Measurements from ENCODE around the gene RCOR2. TPM values are rescaled to one million over a fixed set of nuclear protein-coding genes. Genes with fewer than 3 reads are reported as not detected.

RCOR2 gene
- total RNA-seq, 1 experiment from 2014 or later, result 3.9 TPM

- BruUV-seq (replicated peaks), result no TSS peak
- peak; percentile 79 for DNase-seq (ENCODE audit: low spot score)
- ChIA-PET POLR2A (ENCODE audit: low non-redundant PET) (interaction anchor here (0.6 to 0.7 kb wide), 2 partner anchors 46 to 51 kb away, joined by 3 to 4 read pairs; no protein-coding TSS in a partner anchor), CTCF (interaction anchor here (0.6 to 1.1 kb wide), 2 partner anchors 24 to 29 kb away, joined by 5 to 6 read pairs; no protein-coding TSS in a partner anchor)
- intact Hi-C loops (cut with micrococcal nuclease; ENCODE audit: unreplicated experiment), result no loop called here
- H3K27ac ChIP-seq (ENCODE audit: low read depth, low read length, poor library complexity, severe bottlenecking), result no peak overlapping the region
- H3K4me3 ChIP-seq (ENCODE audit: low read depth, low read length, poor library complexity, severe bottlenecking), result peak overlapping the region; percentile 60
- no peaks in the 10 kb centered on the region for H3K36me3 ChIP-seq (ENCODE audit: insufficient read depth, low read length, poor library complexity, severe bottlenecking)
- peaks cover 23% of the 10 kb centered on the region for H3K4me1 ChIP-seq (ENCODE audit: insufficient read depth, low read length, poor library complexity, severe bottlenecking)
- H3K9me3 ChIP-seq (ENCODE audit: low read depth, low read length, poor library complexity, severe bottlenecking), result no peaks in the 10 kb centered on the region
- H3K27me3 ChIP-seq (replicated peaks; ENCODE audit: insufficient read depth, low read depth, low read length, poor library complexity), result no peaks in the 10 kb centered on the region
- TF ChIP-seq CTCF (conservative IDR thresholded peaks at IDR 0.05; ENCODE audit: low read depth, low read length) (peak; percentile 66), EZH2 (IDR thresholded peaks at IDR 0.05; ENCODE audit: borderline replicate concordance, low read depth, low read length, poor library complexity, severe bottlenecking) (no peak)
These were observed 765 bp downstream of the RCOR2 start for GRCh38 chr11:63915961-63916836.

GRCh38 chr11:63914896-63915691 is 1.9 kb downstream of the RCOR2 start:
- BruUV-seq (replicated peaks), result no TSS peak
- no peak for TF ChIP-seq CTCF (conservative IDR thresholded peaks at IDR 0.05; ENCODE audit: low read depth, low read length)
- TF ChIP-seq EZH2 (IDR thresholded peaks at IDR 0.05; ENCODE audit: borderline replicate concordance, low read depth, low read length, poor library complexity, severe bottlenecking), result no peak
- ChIA-PET POLR2A (ENCODE audit: low non-redundant PET) (no interaction called here), CTCF (interaction anchor here (1.1 kb wide), 1 partner anchor 31 kb away, joined by 5 read pairs; no protein-coding TSS in a partner anchor)
- no peak for DNase-seq (ENCODE audit: low spot score)
- peaks cover 23% of the 10 kb centered on the region for H3K4me1 ChIP-seq (ENCODE audit: insufficient read depth, low read length, poor library complexity, severe bottlenecking)
- no peaks in the 10 kb centered on the region for H3K9me3 ChIP-seq (ENCODE audit: low read depth, low read length, poor library complexity, severe bottlenecking)
- no peaks in the 10 kb centered on the region for H3K36me3 ChIP-seq (ENCODE audit: insufficient read depth, low read length, poor library complexity, severe bottlenecking)
- H3K27me3 ChIP-seq (replicated peaks; ENCODE audit: insufficient read depth, low read depth, low read length, poor library complexity), result no peaks in the 10 kb centered on the region
- intact Hi-C loops (cut with micrococcal nuclease; ENCODE audit: unreplicated experiment), result no loop called here
- H3K4me3 ChIP-seq (ENCODE audit: low read depth, low read length, poor library complexity, severe bottlenecking), result no peak overlapping the region
- no peak overlapping the region for H3K27ac ChIP-seq (ENCODE audit: low read depth, low read length, poor library complexity, severe bottlenecking)

- DNase-seq (ENCODE audit: low spot score), result no peak
- no peaks in the 10 kb centered on the region for H3K36me3 ChIP-seq (ENCODE audit: insufficient read depth, low read length, poor library complexity, severe bottlenecking)
- no peak overlapping the region for H3K27ac ChIP-seq (ENCODE audit: low read depth, low read length, poor library complexity, severe bottlenecking)
- H3K27me3 ChIP-seq (replicated peaks; ENCODE audit: insufficient read depth, low read depth, low read length, poor library complexity), result no peaks in the 10 kb centered on the region
- TF ChIP-seq CTCF (conservative IDR thresholded peaks at IDR 0.05; ENCODE audit: low read depth, low read length), result no peak
- no peak for TF ChIP-seq EZH2 (IDR thresholded peaks at IDR 0.05; ENCODE audit: borderline replicate concordance, low read depth, low read length, poor library complexity, severe bottlenecking)
- POLR2A ChIA-PET (ENCODE audit: low non-redundant PET), result no interaction called here
- no peak overlapping the region for H3K4me3 ChIP-seq (ENCODE audit: low read depth, low read length, poor library complexity, severe bottlenecking)
- CTCF ChIA-PET, result no interaction called here
- BruUV-seq (replicated peaks), result no TSS peak
- H3K4me1 ChIP-seq (ENCODE audit: insufficient read depth, low read length, poor library complexity, severe bottlenecking), result peaks cover 20% of the 10 kb centered on the region
- H3K9me3 ChIP-seq (ENCODE audit: low read depth, low read length, poor library complexity, severe bottlenecking), result no peaks in the 10 kb centered on the region
- intact Hi-C loops (cut with micrococcal nuclease; ENCODE audit: unreplicated experiment), result no loop called here
These were observed 2.8 kb downstream of the RCOR2 start for GRCh38 chr11:63913866-63914830.

Data from A673 (cell line).